Head of caudate nucleus (tissue), 42 donors: ENCODE measurements around the gene CYYR1.

ENCODE experiments used
- DNase-seq, 42 donors: peaks; one replicate each; pipeline versions ENCODE4 v3.0.0 to v3.0.0-alpha.2; 2020 to 2021; ENCODE audit warnings: mixed read lengths in 7 of 42
- intact Hi-C: fragments of 100-400 bp; cut with DNase I; formaldehyde crosslinking; loops from one replicate; pipeline ENCODE4 v1.15.0; 2022

The CYYR1 gene

DNA sequence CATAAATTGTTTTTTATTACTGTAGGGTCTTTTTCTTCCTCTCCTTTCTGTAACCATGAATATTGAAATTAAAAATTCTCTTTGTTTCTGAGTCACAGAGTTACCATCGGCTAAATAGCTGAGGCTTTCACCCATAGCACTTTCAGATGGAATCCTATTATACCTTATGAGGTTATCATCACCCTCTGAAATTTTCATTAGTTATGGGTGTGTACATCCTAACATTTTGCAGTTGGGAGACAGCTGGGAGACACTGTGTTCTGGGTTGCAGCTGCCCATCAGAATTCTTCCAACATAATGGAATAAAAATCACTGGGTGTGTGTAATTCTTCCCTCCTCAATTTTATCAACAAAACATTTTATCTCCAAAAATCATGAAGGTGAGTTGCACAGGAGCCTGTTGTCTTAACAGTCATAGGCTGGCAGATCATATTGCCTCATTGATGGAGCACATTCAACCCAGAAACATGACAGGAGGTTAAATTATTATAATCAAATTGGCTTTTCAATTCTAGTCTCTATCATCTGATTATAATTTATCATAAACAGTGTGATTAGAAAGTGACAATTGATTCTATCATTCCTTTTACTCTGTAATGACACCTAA is 17.4 kb downstream of the CYYR1 start:
- DNase-seq = no peak
- intact Hi-C loops = no loop called here

DNA sequence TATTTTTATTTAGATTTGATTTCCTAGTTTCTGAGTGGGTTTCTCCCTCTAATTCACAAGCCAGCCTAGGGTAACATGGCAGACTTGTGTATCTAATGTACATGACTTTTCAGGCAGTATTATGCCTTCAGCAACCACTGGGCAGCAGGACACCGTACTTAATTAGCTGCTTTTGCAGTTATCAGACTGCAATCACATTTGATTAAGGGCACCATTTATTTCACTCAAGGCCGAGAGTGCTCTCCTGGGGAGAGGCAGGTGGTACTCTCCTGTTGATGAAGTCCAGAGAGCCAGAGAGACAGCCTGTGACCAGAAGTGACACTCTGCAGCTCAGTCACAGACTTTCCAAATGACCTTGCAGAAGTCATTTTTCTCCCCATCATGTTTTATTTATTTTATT is 18.7 kb downstream of the CYYR1 start:
- intact Hi-C loops = no loop called here

DNA sequence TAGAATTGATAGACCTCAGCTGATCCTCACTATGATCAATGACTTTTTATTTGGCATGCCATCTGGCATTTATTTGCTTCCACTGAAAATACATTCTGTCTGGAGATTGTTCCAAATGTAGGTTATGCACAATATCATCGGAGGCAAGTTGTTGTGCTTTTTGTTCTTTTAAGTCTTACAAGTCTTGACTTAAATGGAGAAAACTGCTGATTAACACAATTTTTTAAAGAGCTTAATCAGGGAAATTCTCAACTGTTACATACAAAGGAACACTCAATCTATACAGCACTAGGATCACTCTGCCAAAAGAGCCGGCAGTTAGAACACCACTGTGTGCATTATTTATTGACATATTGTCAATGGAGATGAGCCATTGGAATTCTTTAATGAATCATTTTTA is 19.2 kb downstream of the CYYR1 start:
- no peak for DNase-seq
- intact Hi-C loops = no loop called here

More for the DNA sequence above, 18.7 kb downstream of the CYYR1 start:
- DNase-seq = no peak

DNA sequence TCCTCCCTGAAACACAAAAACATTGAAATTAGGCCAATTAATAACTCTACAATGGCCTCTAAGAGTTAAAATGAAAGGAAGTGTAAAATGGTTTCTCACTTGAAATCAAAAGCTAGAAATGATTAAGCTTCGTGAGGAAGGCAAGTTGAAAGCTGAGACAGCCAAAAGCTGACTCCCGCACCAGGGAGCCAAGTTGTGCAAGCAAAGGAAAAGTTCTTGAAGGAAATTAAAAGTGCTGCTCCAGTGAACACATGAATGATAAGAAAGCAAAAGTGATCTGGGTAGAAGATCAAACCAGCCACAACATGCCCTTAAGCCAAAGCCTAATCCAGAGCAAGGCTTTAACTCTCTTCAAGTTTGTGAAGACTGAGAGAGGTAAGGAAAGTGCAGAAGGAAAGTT is 22.8 kb downstream of the CYYR1 start:
- intact Hi-C loops = no loop called here
- DNase-seq = no peak

DNA sequence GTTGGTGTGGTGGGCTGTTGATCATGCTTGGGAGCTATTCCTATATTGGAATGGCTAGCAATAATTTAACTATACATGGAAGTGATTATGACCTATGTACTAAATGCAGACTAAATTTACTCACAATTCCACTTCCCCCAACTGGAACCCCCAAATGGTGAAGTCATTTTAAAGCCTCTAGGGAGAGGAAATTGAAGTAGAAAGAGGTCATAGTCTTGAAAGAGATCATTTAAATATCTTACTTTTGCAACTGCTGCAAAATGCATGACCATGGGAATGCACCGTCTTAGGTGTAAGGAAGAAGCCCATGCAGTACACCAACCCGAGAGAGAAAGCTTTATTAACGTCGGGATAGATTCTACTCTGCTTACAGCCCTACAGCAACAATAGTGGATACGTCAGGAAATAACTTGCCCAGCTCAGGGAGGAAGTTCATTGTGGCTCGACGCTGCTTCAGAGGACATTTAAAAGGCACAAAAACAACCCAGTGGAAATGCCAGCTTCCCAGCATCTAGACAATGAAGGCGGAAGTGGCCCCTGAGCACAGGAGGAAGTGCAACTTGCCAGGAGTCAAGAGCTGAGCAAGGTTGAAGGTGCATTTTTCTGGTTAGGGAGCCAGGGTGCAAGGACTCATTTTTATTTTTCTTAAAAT is 26.5 kb downstream of the CYYR1 start:
- DNase-seq = peak in 22 of 42 donors; percentile 5 to 49 (median 14)
- intact Hi-C loops = no loop called here

DNA sequence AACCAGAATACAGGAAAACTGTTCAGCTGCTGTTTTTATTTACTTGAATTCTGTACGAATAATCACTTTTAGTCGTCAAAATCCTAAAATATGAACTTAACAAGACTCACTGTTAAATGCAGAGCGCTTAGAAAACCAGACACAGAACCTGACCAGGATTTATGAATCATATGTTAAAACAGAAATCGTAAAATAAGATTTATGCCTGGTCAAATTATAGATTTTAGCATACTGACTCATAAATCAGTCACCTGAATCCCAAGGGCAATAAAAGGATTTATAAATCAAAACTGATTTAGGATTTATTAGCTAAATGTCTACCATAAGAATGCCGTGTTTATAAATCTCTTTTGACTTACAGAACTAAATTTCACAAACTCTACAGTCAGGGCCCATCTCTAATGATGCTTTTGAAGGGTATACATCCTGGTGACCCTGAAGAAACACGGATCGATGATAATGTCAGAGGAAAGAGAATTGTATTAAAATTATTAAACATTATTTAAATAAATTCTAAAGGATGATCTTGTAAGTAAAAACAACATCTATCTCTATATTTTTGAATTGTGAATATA is 28.8 kb downstream of the CYYR1 start:
- DNase-seq = no peak
- intact Hi-C loops = no loop called here

DNA sequence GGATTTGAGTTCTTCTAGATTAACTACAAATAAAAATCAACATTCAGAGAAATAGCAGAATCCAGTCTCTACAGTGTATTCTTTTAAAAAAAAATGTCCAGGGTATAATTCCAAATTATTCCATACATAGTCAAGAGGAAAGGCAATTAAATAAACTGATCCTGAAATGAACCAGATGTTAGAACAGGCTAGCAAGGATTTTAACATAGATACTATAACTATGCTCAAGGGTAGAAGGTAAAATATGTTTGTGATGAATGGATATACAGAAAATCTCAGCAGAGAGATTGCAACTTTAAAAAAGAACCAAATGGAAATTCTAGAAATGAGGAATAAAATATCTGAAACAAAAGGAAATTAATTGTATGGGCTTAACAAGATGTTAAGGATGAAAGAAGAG is 32.4 kb downstream of the CYYR1 start:
- DNase-seq = no peak
- intact Hi-C loops = no loop called here

DNA sequence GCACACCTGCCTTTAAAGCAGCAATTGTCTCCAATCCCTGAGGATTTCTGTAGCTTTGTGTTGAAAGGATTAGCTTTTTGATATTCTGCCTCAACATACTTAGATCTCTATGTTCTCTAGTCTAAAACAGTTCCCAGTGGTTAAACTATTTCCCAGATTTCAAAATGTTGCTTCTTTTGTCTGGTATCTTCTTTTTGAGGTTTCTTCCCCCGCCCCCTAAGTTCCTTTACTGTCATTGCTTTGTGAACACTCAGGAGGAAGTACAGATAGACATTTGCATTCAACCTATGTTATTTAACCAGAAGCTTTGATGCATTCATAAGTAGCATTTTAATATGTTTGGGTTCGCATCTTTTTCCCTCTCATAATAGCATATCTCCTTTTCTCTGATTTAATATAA is 33.5 kb downstream of the CYYR1 start:
- intact Hi-C loops = no loop called here
- no peak for DNase-seq

DNA sequence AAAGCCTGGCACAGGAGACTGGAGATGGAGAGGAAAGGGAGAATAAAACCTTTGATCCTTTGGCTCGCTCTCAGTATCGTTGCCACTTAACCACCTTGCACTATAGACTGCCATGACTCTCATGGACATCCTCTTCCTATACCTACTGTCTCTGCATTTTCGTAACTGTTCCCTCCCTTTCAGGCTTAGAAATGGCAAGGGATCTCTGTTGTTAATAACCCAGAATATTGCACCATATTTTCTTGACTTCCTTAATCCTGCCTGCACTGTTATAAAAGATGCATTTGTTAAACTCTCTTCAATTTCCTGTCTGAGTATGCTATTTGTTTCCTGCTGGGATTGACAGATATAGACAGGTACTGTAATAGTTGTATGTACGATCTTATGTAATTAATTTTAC is 38.6 kb downstream of the CYYR1 start:
- intact Hi-C loops = no loop called here
- no peak for DNase-seq

DNA sequence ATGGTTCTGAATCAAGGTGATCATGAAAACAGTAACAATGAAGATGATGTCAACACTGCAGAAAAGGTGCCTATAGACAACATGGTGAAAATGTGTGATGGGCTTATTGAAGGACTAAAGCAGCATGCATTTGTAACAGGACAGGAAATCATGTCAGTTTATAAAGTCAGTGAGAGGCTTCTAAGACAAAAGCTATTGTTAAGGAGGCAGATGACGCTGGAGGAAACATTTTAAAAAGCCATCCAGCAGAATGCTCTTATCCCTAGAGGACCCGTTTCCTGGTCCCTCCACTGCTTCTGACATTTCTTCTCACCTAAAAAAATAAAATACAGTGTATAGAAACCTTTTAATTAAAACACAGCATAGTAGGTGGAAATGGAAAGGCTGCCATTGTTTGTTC is 40.9 kb downstream of the CYYR1 start:
- intact Hi-C loops = no loop called here
- DNase-seq = no peak

DNA sequence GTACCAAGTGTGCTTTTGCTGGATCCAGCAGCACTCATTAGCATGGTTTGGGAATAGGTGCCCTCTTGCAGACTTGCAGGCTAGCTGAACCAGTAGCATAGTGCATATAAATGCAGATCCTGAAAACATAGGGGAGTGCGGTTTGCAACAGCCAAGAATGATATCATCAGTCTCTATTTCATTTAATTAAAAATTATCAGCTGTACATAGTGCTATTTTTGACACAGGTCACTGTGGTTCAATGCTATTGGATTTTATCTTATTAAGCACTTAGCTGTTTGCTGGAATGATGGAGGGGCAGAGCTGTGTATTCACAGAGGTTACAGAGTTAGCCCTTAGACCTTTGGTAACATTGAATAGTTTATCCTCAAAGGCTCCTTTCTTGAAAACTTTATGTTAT is 43.6 kb downstream of the CYYR1 start:
- intact Hi-C loops = no loop called here
- no peak for DNase-seq

DNA sequence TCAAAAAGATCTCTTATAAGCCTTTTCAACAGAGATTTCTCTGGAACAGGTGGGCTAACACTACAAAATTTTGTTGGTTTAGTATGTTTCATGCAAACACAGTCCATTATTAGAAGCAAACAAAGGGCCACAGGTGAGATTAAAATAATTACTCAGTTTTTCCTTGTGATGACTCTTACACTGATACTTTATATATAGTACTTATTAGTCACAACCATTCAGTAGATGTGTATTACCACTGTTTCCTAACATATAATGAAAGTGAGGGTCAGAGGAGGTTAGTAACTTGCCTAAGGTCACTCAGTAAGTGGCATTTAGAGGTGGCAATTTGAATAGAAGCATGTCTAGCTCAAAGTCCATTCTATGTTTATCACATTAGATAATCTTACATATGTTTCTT is 44.2 kb downstream of the CYYR1 start:
- intact Hi-C loops = no loop called here
- no peak for DNase-seq

DNA sequence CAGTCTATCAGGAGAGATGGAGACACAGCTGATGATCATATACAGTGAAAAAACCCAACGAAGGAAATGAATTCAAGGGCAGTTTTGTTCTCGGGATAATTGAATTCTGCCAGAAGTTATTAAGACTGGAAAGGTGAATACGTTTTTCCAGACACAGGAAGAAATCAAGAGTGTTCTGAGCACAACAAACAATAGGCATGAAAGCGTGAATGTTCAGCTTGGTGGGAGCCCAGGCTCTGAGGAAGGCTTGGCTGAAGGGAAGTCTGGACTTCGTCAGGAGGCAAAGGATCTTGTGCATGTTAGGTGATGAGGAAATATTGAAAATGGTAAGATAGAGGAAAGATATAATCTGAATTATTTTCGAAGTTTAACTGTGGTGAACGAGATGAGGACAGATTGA is 50.4 kb downstream of the CYYR1 start:
- DNase-seq = no peak
- intact Hi-C loops = no loop called here

DNA sequence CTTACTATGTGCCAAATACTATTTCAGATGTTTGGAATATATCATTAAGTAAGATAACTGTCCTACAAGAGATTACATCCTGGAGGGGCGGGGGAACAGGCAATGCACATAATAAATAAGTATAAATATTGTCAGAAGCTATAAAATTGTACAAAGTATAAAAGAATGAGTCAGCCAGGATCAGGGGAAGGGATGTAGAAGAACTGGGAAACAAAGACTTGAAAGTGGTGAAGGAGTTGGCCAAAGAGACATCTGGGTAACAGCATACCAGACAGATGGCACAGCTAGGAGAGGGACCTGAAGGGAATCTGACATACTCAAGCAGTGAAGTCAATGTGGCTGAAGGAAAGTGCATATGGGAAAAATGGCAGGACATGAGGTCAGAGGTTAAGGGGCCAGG is 53.9 kb downstream of the CYYR1 start:
- intact Hi-C loops = no loop called here
- DNase-seq = no peak

DNA sequence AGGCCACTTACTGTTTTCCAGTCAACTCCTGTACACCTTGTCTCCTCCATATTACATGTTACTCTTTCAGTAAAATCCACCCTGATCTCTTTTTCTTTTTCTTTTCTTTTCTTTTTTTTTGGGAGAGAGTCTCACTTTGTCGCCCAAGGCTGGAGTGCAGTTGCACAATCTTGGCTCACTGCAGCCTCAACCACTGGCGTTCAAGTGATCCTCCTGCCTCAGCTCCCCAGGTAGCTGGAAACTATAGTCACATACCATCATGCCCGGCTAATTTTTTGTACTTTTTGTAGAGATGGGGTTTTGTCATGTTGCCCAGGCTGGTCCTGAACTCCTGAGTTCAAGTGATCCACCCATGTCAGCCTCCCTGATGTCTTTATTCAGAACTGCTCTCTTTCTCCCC is 57.8 kb downstream of the CYYR1 start:
- intact Hi-C loops = no loop called here
- DNase-seq = no peak

DNA sequence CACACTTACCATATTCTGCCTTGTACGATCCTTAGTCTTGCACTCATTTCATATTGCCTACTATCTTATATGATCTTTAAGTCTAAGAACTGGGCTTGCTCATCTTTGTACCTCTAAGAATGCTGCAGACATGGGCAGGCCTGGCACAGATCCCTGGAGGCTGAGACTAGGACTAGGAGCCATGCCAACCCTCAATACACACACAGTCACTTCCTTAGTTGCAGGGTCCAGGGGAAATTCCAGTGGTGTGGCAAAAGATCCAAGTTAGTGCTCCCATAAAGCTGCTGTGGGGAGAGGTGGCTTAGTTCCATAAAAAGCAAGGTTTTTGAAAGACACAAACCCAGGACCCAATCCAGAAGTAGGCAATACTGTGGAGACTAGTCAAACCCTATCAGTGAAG is 59.9 kb downstream of the CYYR1 start:
- DNase-seq = no peak
- intact Hi-C loops = no loop called here

DNA sequence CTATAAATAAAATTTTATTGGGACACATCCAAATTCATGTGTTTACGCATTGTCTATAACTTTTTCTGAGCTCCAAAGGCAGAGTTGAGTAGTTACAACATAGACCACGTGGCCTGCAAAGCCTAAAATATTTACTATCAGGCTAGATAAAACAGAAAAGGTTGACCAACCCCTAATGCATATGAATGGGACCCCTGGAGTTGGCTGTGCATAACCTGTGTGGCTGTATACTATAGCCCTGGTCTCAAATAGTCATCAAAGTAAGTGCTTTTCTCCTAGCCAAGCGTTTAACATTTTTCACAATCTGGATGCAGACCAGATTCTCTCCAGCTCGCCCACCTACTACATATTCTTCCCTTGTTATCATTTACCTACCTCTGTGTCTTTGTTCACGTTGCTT is 60.4 kb downstream of the CYYR1 start:
- intact Hi-C loops = no loop called here
- DNase-seq = no peak

DNA sequence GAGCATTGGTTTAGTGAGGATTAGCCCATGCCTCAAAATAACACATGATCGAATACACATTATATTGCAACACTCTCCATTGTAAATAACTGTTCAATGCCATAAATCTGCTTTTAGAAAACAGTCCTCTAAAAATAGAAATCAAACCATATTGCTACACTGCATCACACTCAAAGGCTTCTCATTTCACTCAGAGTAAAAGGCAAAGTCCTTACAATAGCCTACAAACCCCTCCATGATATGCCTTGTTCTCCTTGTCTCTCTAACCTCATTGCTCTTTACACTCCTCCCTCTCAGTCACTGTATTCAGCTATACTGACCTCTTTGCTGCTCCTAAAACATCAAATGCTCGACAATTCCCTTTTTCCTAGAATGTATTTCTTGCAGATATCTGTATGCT is 64.2 kb downstream of the CYYR1 start:
- no peak for DNase-seq
- intact Hi-C loops = no loop called here

DNA sequence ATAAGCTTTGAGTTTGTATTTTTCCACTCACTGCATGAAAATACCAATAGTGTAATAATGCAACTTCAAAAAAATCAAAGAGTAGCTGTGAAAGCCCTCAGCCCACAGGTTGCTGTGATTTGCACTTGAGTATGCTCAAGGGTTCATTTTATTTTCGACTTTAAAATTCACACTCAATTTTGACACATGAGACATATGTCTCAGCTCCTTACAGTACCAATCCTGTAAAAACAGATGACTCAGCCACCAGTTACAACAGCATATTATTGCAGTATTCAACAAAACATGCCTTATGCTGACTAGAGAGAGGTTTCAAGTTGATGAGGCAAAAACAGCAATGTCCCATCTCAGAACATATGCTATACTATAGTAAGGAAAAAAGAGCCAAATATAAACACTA is 66.1 kb downstream of the CYYR1 start:
- peak in 17 of 42 donors; percentile 1 to 63 (median 15) for DNase-seq

DNA sequence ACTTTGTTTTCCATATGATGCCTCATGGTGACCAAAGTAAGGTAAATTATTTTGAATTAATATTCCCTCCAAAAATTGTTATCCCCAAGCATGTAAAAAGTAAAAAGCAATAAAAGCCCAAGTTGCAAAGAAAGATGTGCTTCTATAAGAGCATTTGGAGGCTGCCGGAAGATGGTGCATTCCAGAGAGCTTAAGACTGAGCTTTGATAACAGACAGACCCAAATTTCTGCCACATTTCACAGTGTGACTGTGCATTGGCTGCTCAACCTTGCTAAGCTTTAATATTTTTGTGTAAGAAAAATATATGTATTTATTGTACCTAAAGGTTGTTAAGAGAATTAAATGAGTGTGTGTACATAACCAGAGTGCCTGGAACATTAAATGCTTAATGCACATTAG is 67.9 kb downstream of the CYYR1 start:
- intact Hi-C loops = no loop called here
- no peak for DNase-seq

More for the DNA sequence above, 66.1 kb downstream of the CYYR1 start:
- intact Hi-C loops = no loop called here

DNA sequence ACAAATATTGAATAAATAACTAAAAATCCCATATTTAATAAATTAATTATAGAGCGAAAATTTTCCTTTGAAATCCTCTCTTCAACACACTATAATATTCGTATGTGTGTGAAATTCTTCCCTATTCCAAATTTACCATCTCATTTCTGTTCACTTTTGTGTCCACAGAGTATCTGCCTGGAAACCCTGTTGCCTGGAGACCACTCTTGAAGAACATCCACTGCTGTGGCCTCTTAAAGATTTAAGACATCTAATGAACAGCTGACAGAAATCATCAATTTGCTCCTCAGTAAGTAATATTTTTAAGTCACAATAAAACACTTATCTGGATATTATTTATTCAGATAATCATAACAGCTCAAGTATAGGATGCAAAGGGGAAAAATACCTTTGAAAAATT is 69.7 kb downstream of the CYYR1 start:
- intact Hi-C loops = no loop called here
- DNase-seq = no peak
